ENCODE data around the gene TSEN2. TPM values are rescaled to one million over a fixed set of nuclear protein-coding genes. Genes with fewer than 3 reads are reported as not detected.
"Not testable (repeated sequence)": the region's sequence is repeated elsewhere in the genome, so short reads cannot be mapped to it uniquely, and the experiment has no call there.

TSEN2 gene
- total RNA-seq, 1 donor from 2014 or later = 11.1 TPM

DNA sequence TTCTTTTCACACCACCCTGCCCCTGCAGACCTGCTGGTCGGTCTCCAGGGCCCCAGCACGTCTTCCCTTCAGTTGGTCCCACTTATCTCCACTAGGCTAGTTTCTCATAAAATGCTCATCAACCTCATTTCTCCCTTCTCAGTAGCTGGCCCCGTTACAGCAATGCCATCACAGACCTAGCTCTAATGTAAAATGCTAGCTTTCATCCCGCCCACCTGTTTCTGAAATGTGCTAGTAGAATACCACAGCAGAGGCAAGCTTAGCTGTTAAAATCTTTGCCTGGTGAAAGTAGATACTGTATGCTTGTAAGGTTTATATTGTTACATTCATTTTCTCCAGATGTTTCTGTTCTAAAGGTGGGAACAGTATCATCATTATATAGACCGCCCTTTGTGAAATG is 47.9 kb downstream of the TSEN2 start:
- intact Hi-C loops (cut with DNase I) = no loop called here

DNA sequence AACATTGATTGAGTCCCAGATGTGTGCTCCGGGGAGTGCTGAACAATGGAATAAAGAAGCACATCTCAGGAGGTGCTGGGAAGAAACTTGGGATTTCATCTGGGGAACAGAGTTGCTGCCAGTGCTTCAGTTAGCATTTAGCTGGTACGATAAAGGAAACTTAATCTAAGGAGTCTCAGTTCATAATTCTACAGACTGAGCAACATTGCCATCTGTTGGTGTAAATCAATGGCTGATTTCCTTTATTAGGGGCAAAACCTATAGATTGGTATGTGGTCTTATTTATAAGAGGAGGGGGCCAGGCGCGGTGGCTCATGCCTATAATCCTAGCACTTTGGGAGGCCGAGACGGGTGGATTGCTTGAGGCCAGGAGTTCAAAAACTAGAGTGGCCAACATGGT is 52.1 kb downstream of the TSEN2 start:
- intact Hi-C loops (cut with DNase I) = no loop called here
- no peak for DNase-seq (ENCODE audit: low spot score)

More for the DNA sequence above, 47.9 kb downstream of the TSEN2 start:
- no peak for DNase-seq (ENCODE audit: low spot score)

DNA sequence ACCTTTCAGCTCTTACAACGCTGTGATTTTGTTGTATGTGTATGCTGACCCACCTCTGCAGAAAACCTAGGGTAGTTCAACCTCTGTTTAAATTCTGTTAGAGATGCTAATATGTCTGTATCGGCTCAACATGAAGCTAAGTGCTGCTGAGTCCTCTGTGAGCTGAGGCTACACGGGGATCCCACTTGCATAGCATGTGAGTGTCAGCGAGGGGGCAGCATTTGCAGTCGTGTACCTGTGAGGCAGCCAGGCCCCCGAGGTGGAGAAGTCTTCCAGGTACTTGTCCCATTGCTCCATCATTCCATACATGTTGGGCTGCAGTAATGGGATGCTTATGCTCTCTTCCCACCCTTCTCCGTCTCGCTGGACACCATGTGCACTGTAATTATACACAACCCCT is 57.3 kb downstream of the TSEN2 start:
- intact Hi-C loops (cut with DNase I) = no loop called here
- DNase-seq (ENCODE audit: low spot score) = no peak

DNA sequence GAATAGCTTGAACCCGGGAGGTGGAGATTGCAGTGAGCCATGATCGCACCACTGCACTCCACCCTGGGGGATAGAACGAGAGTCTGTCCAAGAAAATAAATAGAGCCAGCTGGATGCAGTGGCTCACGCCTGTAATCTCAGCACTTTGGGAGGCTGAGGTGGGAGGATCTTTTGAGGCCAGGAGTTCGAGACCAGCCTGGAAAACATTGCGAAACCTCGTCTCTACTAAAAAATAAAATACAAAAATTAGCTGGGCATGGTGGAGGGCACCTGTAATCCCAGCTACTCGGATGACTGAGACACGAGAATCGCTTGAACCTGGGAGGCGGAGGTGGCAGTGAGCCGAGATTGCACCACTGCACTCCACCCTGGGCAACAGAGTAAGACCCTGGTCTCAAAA is 59.2 kb downstream of the TSEN2 start:
- DNase-seq (ENCODE audit: low spot score); intact Hi-C loops (cut with DNase I): not testable (repeated sequence)

DNA sequence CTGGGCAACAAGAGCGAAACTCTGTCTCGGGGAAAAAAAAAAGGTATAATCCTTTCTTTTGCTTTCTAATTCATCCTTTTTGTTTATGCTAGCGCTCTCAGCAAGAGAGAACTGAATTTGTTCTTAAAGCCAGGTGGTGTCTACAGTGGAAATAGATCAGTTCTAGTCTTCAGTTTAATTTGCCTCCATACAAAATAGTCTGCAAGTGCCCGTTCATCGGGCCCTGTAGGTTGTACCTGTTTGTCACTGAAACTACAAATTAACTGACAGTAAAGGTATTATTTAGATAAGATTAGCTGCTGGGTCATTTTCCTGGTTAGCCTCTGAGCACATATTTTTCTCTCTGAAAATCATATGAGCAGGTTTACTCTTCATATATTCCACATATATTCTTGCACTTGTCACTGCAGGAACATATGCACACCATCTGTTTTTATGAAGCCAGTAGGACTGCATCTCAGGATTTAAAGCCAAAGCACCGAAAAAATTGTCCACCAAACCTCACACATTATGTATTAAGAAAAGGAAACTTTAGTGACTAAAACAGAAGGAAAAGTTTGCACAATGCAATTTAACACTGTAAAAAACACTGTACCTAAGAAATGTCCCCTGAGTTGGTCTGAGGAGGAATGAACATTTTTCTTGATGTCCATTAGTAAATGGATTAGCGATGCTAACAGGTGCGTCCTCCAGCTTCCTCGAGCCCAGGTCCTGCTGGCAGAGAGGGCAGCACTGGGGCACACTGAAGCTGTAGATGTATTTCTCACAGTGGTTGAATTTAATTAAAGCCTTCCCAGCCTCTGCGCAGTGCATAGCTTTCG is 60.6 kb downstream of the TSEN2 start:
- intact Hi-C loops (cut with DNase I) = no loop called here

DNA sequence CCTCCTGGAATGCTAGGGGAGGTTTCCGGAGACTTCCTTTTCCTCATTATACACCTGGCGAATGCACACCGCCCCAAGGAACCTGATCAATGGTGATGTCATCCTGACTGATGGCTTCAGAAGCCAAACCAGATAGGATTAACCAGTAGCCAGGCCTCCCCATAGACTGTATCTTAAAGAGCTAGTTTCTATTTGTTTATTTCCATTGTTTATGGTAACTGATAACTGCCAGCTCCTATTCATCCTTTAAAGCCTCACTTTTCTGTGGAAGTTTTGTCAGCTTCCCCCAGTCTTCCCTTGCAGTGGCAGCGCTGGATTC is 61.2 kb downstream of the TSEN2 start, which contains the start of gene MKRN2OS:
MKRN2OS (minus strand) TSS at position 27 of the 319 bp plus-strand sequence. CDS start 35 bp downstream, outside the sequence.
- no peak for DNase-seq (ENCODE audit: low spot score)
- intact Hi-C loops (cut with DNase I) = no loop called here

More for the DNA sequence above, 60.6 kb downstream of the TSEN2 start:
- DNase-seq (ENCODE audit: low spot score) = no peak

DNA sequence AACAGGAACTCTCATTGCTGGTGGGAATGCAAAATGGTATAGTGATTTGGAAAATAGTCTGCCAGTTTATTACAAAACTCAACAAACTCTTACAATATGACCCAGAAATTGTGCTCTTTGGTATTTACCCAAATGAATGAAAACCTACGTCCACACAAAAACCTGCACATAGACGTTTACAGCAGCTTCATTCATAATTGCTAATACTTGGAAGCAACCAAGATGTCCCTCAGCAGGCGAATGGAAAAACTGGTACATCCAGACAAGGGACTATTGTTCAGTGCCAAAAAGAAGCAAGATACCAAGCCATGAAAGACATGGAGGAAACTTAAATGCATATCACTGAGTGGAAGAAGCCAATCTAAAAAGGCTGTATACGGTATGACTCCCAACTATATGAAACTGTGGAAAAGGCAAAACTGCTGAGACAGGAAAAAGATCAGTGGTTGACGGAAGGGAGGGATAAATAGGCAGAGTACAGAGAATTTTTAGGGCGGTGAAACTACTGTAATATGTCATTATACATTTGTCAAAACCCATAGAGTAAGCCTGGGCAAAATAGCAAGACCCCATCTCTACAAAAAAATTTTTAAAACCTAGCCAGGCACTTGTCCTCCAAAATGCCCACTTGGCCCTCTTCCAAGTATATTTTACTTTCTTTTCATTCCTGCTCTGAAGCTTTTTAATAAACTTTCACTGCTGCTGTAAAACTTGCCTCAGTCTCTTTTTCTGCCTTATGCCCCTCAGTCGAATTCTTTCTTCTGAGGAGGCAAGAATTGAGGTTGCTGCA is 65.9 kb downstream of the TSEN2 start:
- DNase-seq (ENCODE audit: low spot score) = no peak
- intact Hi-C loops (cut with DNase I) = no loop called here

DNA sequence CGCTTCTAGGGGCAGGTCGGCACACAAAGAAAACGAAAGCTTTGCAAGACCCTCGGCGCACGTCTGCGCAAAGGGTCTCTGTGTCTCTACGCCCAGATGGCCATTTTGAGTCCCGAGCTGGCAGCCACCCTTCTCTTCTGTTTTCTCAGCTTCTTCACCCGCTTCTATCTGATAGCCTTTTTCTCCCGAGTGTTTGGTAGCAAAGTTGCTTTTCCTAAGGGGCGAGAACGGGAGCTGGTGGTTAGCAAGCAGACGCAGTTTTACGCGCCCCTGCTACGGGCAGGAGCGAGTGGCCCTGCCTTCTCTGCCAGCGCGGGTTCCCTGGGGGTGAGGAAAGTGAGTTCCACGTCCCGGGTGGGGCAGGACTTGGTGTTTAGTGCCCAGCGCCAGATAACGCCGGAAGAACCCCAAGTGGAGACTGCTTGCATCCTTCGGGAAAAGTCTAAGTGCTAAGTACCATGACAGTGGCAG is 69.7 kb downstream of the TSEN2 start:
- intact Hi-C loops (cut with DNase I) = no loop called here
- DNase-seq (ENCODE audit: low spot score) = no peak

DNA sequence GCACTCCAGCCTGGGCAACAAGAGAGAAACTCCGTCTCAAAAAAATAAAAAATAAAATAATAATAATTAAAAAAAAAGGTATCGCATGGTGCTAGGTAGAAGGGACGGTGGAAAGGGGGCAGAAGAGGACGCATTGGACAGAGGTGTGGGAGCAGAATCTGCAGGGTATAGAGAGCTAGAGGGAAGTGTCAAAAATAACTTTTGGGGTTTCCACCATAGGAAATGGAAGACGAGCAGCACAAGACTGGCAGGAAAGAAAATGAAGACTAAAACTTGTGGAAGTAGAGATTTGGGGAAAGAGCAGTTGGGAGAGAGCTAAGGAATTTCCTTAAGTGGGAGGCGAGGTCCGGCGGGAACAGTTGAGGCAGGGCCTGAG is 72.0 kb downstream of the TSEN2 start:
- no peak for DNase-seq (ENCODE audit: low spot score)
- intact Hi-C loops (cut with DNase I) = loop anchor here (5.0 kb wide), 2 partner anchors 74 to 166 kb away; partner anchors contain the start of gene TSEN2

DNA sequence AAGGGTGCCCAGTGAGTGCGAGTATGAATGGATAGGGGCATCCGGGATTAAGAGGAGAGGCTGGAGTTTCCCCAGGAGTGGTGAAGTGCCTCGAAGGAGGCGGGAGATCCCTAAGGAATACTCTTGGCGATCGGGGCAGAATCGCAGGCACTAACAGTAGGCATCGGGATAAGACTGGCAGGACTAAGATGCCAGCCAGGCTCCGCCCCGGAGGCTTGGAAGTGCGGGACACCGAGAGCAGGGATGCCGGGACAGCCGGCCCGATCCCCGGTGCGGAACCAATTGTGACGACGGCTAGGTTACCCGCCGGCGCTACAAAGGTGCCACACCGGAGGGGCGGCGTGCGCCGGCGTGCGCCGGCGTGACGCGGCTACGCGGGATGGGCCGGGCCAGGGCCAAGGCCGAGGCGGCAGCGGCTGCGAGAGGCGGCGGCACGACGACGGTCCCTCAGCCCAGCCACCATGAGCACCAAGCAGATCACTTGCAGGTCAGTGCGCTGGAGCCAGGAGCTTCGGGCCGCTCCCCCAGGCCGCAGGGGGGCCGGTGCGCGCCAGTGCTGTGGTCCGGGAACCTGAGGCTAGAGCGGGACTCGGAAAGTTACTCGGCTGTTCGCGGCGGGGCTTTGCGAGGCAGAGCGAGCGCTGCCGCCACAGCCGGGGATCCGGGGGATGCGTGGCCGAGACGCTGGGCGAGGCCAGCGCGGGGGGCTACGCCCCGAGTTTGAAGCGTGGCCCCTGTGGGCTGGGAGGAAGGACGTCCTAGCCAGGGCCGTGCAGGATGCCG is 72.6 kb downstream of the TSEN2 start, which contains the start of gene MKRN2:
MKRN2 (plus strand) TSS at position 398 of the 783 bp plus-strand sequence; CDS start at position 462, 64 bp downstream.
- peak; percentile 94 for DNase-seq (ENCODE audit: low spot score)

DNA sequence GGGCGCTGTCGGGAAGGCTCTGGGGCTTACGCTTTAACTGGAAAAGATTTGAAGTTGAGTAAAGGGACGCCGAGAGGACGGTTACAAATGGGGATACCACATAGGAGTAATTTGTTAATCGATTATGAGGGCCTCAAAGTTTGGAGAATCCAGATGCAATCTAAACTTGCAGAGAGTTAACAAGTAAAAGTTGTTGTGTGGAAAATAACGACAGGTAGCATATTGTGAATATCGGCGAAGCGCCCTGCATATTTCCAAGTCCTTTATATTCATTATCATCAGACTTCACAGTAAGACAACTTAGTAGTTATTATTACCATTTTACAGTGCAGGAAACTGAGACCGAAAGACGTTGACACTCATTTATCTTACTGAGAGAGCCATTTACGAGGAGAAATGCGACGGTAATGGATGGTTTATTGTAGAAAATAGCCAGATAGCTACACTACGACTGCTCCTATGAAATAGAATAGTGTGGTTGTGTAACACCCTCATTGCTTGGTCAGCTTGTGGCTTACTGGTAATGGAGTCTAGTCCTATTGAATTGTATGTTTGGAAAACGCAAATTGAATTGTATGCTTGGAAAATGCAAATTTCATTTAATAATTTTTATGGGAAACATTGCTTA is 73.3 kb downstream of the TSEN2 start:
- intact Hi-C loops (cut with DNase I) = loop anchor here (1.0 to 5.0 kb wide), 3 partner anchors 75 to 165 kb away; partner anchors contain the start of genes RAF1 and TSEN2
- no peak for DNase-seq (ENCODE audit: low spot score)

More for the DNA sequence above, 72.6 kb downstream of the TSEN2 start, which contains the start of gene MKRN2:
- intact Hi-C loops (cut with DNase I) = loop anchor here (1.0 to 5.0 kb wide), 3 partner anchors 75 to 165 kb away; partner anchors contain the start of genes RAF1 and TSEN2

DNA sequence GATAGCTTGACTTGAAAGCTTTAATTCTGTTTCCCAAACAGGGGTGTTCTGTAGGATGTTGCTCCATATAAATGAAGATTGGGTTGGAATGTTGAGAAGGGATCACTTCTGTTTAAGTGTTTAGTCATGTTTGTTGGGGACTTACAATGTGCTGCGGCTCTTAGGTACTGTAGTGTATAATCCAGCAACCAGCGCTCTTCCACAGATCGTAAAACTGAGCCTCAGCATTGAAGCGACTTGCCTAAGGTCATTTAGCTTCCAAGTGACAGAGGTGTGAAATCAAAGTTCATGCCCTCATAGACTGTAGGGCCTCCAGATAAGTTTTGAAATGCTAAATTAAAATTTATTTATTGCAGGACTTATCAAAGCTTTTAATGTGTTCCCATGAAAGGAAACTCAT is 74.4 kb downstream of the TSEN2 start:
- intact Hi-C loops (cut with DNase I) = loop anchor here (5.0 kb wide), 2 partner anchors 76 to 164 kb away; partner anchors contain the start of gene TSEN2

DNA sequence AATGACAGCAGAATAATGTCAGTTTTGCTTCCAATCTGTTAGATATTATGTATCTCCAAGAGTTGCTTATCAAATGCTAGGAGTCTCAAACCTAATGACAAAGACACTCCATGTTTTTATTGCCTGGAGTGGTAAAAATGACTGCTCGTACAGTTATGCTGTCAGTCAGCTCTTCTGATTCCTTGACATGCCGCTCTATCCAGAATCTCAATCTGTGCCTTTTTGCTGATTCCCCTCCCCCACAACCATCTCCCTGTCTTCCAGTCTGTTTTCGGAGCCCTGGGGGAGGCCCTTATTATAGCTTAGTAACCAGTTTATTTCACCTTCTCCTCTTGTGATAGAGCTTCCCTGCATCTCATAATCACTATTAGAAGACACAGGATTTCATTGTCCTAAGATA is 75.2 kb downstream of the TSEN2 start:
- intact Hi-C loops (cut with DNase I) = loop anchor here (5.0 kb wide), 2 partner anchors 77 to 163 kb away; partner anchors contain the start of gene TSEN2
- DNase-seq (ENCODE audit: low spot score) = no peak

More for the DNA sequence above, 74.4 kb downstream of the TSEN2 start:
- no peak for DNase-seq (ENCODE audit: low spot score)

DNA sequence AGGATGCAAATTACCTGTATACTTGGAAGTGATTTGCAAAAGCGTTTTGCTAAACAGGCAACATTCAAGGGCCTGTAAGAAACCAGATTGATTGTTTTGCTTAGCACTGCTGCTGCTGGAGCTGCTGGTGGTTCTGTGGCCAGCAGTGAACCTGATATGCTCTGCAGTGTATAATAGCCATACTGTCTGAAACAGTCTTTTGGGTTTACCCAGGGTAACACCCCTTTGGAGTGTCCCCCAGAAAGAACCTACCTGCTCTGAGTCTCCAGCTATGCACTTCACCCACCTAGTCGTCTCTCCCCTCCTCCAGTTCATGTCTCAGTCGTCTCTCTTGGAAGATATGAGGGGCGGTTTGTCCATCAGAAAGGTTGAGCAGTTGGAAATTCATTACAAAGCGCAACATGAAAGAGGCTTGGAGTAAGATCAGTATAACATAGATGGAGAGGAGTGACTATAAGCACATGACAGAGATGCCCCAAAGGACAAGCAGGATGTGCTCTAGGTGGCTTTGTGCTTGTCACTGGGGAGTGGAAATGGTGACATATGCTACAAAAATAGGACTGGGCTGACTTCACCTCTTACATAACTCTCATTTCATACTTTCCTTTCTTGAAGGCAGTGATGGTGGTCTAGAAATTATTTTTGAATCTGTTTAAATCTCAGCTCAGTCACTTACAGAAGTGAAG is 76.4 kb downstream of the TSEN2 start:
- no peak for DNase-seq (ENCODE audit: low spot score)
- intact Hi-C loops (cut with DNase I) = no loop called here

DNA sequence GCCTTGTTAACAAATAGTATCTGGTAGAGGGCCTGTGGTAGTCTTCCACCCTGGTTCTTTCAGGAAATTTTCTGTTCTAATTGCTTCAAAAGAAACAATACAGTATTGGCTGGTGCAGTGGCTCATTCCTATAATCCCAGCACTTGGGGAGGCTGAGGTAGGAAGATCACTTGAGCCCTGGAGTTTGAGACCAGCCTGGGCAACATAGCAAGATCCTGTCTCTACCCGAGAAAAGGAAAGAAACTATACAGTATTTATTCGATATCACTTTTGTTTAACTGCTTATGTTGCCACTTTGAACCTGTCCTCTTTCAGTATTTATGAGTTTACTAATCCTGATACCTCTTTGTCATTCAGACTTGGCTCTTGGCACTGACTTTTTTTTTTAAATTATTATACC is 77.1 kb downstream of the TSEN2 start:
- intact Hi-C loops (cut with DNase I) = no loop called here
- DNase-seq (ENCODE audit: low spot score) = no peak

DNA sequence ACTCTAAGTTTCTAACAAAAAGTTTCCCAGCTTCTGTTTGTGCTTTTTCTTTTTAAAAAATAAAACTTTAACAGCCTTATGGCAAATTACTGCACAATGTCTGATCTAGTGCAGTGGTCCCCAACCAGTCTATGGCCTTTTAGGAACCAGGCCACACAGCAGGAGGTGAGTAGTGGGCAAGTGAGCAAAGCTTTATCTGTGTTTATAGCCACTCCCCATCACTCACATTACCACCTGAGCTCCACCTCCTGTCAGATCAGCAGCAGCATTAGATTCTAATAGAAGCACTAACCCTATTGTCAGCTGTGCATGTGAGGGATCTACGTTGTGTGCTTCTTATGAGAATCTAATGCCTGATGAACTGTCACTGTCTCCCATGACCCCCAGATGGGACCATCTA is 78.2 kb downstream of the TSEN2 start:
- no peak for DNase-seq (ENCODE audit: low spot score)
- intact Hi-C loops (cut with DNase I) = no loop called here

DNA sequence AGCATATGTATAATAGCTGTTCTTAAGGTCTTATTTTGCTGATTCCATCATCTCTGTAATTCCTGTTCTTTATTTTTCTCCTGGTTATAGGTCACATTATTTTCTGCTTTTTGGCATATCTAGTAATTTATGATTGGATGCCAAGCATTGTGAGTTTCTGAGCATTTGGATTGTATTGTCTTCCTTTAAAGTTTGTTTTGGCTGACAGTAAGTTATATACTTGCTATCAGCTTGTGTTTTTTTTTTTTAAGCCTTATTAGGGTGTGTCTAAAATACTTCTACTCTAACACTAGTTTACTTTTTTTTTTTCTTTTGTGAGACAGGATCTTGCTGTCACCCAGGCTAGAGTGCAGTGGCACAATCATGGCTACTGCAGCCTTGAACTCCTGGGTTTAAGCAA is 82.7 kb downstream of the TSEN2 start:
- intact Hi-C loops (cut with DNase I) = no loop called here
- no peak for DNase-seq (ENCODE audit: low spot score)

DNA sequence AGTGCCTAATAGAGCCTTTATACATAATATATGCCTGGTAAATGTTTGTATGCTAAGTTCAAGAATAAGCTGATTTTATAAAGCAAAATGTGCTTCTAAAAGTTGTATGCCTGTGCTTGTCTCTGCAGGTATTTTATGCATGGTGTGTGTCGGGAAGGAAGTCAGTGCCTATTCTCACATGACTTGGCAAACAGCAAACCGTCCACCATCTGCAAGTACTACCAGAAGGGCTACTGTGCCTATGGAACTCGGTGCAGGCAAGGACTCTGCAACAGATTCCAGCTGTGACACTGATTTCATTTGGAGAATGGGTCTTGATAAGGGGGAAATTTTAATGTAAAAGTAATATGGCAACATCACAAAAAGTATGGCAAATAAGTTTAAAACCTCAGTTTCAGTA is 84.5 kb downstream of the TSEN2 start:
- DNase-seq (ENCODE audit: low spot score) = no peak
- intact Hi-C loops (cut with DNase I) = no loop called here

Data from cardiac septum (tissue), 1 donor.